ENCODE data around the gene EFR3B. TPM values are rescaled to one million over a fixed set of nuclear protein-coding genes. Genes with fewer than 3 reads are reported as not detected.

EFR3B gene
- total RNA-seq, 2 experiments from 2014 or later, result 0.08 to 0.11 TPM

Other genes starting within 250 kb of the EFR3B start
- gene PTRHD1, start 248.7 kb upstream of the EFR3B start, total RNA-seq, result 10 to 100 TPM; 17.3 to 19.8 TPM
- gene CENPO, start 248.7 kb upstream of the EFR3B start, total RNA-seq, result 10 to 100 TPM; 38.8 to 39.0 TPM
- 10 to 100 TPM; 29.5 to 32.5 TPM for gene ADCY3, start 121.8 kb upstream of the EFR3B start, total RNA-seq
- 1 to 10 TPM; 9.3 to 9.6 TPM for gene DNAJC27, start 70.1 kb upstream of the EFR3B start, total RNA-seq
- 1 to 10 TPM; 6.1 to 6.4 TPM for gene POMC, start 126.5 kb downstream of the EFR3B start, total RNA-seq